ENCODE results near the gene HIPK3.

GRCh38 chr11:33242575-33242974 lies 14.6 kb upstream of the HIPK3 start:
- TF ChIP-seq CTCF (IDR thresholded peaks at IDR 0.05 in 4 of 5, conservative IDR thresholded peaks at IDR 0.05 in 1 of 5) (no peak), POLR2A (IDR thresholded peaks at IDR 0.05) (no peak)

All from gastrocnemius medialis (tissue), 4 donors.